CD4-positive, alpha-beta T cell (primary cell): ENCODE measurements around the gene SH3RF1. TPM values are rescaled to one million over a fixed set of nuclear protein-coding genes. Genes with fewer than 3 reads are reported as not detected.

ENCODE experiments used
- ATAC-seq: fragments of 200-7000 bp; cut with Tn5 transposase; one replicate; pipeline ENCODE4 v1.10.0; 2022; ENCODE audit warnings: mild to moderate bottlenecking; ENCODE audit not compliant: poor library complexity
- CTCF ChIA-PET: fragments of 350-600 bp; sonication (Branson Sonifier 250); formaldehyde crosslinking; loops from one replicate; lab custom pipeline; 2021; ENCODE audit warnings: antibody characterized with exemption, inconsistent platforms; lab: Charles Lee
- POLR2A ChIA-PET: fragments of 350-600 bp; sonication (Branson Sonifier 250); formaldehyde crosslinking; loops from one replicate; lab custom pipeline; 2021; ENCODE audit warnings: antibody characterized with exemption, inconsistent platforms; lab: Charles Lee
- DNase-seq, 14 experiments: peaks; one replicate each; pipeline ENCODE4 v3.0.0-alpha.2; 2013 to 2020; ENCODE audit warnings: mixed read lengths in 2 of 14
- H3K27ac ChIP-seq, 2 donors: one replicate each; pipeline versions ENCODE4 v1.5.1 to v1.7.0; 2013; ENCODE audit warnings: low read length in 2 of 2, low read depth in 1 of 2, mild to moderate bottlenecking in 1 of 2
- H3K27me3 ChIP-seq, 2 experiments: 1 replicate in 1 of 2; 2 replicates in 1 of 2; pipeline versions ENCODE4 v1.6.1 to v1.7.0; 2013; ENCODE audit warnings: low read length in 2 of 2, control low read depth in 1 of 2, mild to moderate bottlenecking in 1 of 2, moderate library complexity in 1 of 2; ENCODE audit not compliant: insufficient read depth in 2 of 2, control insufficient read depth in 1 of 2
- H3K36me3 ChIP-seq: one replicate; pipeline ENCODE4 v1.6.1; 2013; ENCODE audit warnings: low read length, control low read depth; ENCODE audit not compliant: insufficient read depth
- H3K4me1 ChIP-seq: one replicate; pipeline ENCODE4 v1.6.1; 2013; ENCODE audit warnings: low read length, control low read depth; ENCODE audit not compliant: insufficient read depth
- H3K4me3 ChIP-seq: one replicate; pipeline ENCODE4 v1.5.1; 2013; ENCODE audit warnings: mild to moderate bottlenecking, low read length, moderate library complexity
- H3K9me3 ChIP-seq, 2 experiments: 1 replicate in 1 of 2; 2 replicates in 1 of 2; pipeline versions ENCODE4 v1.6.1 to v1.7.0; 2013; ENCODE audit warnings: low read length in 2 of 2, mild to moderate bottlenecking in 2 of 2, control low read depth in 1 of 2, moderate library complexity in 1 of 2; ENCODE audit not compliant: control insufficient read depth in 1 of 2, insufficient read depth in 1 of 2
- H3K27ac Mint-ChIP-seq: one replicate; pipeline ENCODE4 v1.8.0; 2020; ENCODE audit warnings: mixed read lengths
- H3K27me3 Mint-ChIP-seq: one replicate; pipeline ENCODE4 v1.8.0; 2021; ENCODE audit warnings: mixed read lengths
- H3K36me3 Mint-ChIP-seq: one replicate; pipeline ENCODE4 v1.8.0; 2021; ENCODE audit warnings: low read depth, mixed read lengths
- H3K4me1 Mint-ChIP-seq: one replicate; pipeline ENCODE4 v1.8.0; 2021; ENCODE audit warnings: low read depth, mixed read lengths
- H3K4me3 Mint-ChIP-seq: one replicate; pipeline ENCODE4 v1.8.0; 2020; ENCODE audit warnings: mild to moderate bottlenecking, mixed read lengths
- H3K9me3 Mint-ChIP-seq: one replicate; pipeline ENCODE4 v1.8.0; 2020; ENCODE audit warnings: mixed read lengths
- CTCF ChIP-seq: fragments of 200-600 bp; IDR thresholded peaks from one replicate; pipeline ENCODE4 v1.8.0; 2022; ENCODE audit warnings: antibody characterized with exemption, mild to moderate bottlenecking
- intact Hi-C, 2 experiments: fragments of 100-400 bp; cut with DNase I in 1 of 2; cut with micrococcal nuclease in 1 of 2; formaldehyde crosslinking; loops; one replicate each; pipeline versions ENCODE4 v1.15.1 to v1.9.0; 2023 to 2025; cut with DNase I, micrococcal nuclease
- total RNA-seq, 174 experiments: library from RNA in 2 of 174; stranded (reverse) in 2 of 174; gene quantifications; one replicate each; pipeline ENCODE4 v1.2.3 and lab custom pipeline; 2021 to 2026

The SH3RF1 gene
- total RNA-seq, 2 experiments from 2014 or later = 0.25 TPM; not detected in 1

- Histone ChIP-seq H3K4me3 (no peak overlapping the region), H3K4me1 (no peaks in the 10 kb centered on the region), H3K9me3 (no peaks in the 10 kb centered on the region), H3K27me3 (no peaks in the 10 kb centered on the region), H3K27ac (no peak overlapping the region), H3K36me3 (no peaks in the 10 kb centered on the region)
- ChIA-PET CTCF (no interaction called here), POLR2A (no interaction called here)
- no peak for TF ChIP-seq CTCF
- DNase-seq (no peak), ATAC-seq (no peak)
- Mint-ChIP-seq H3K36me3 (no peaks in the 10 kb centered on the region), H3K4me1 (no peaks in the 10 kb centered on the region), H3K9me3 (no peaks in the 10 kb centered on the region), H3K27ac (no peak overlapping the region), H3K27me3 (no peaks in the 10 kb centered on the region), H3K4me3 (no peak overlapping the region)
- intact Hi-C loops = no loop called here
Measured at GRCh38 chr4:169151671-169152070, 119.1 kb downstream of the SH3RF1 start.

- Mint-ChIP-seq H3K4me3 (no peak overlapping the region), H3K9me3 (no peaks in the 10 kb centered on the region), H3K4me1 (no peaks in the 10 kb centered on the region), H3K27ac (no peak overlapping the region), H3K27me3 (no peaks in the 10 kb centered on the region), H3K36me3 (no peaks in the 10 kb centered on the region)
- no peaks in the 10 kb centered on the region for H3K9me3 ChIP-seq
- H3K27ac ChIP-seq = no peak overlapping the region
- ChIA-PET CTCF (no interaction called here), POLR2A (no interaction called here)
- DNase-seq (no peak), ATAC-seq (no peak)
- TF ChIP-seq CTCF = no peak
- H3K36me3 ChIP-seq = no peaks in the 10 kb centered on the region
- intact Hi-C loops = no loop called here
- no peaks in the 10 kb centered on the region for H3K4me1 ChIP-seq
- no peaks in the 10 kb centered on the region for H3K27me3 ChIP-seq
- H3K4me3 ChIP-seq = no peak overlapping the region
Measured at GRCh38 chr4:169150806-169151205, 120.0 kb downstream of the SH3RF1 start.

- TF ChIP-seq CTCF = no peak
Measured at GRCh38 chr4:169148885-169149284, 121.9 kb downstream of the SH3RF1 start.

More at GRCh38 chr4:169148885-169149284, 121.9 kb downstream of the SH3RF1 start:
- Mint-ChIP-seq H3K9me3 (no peaks in the 10 kb centered on the region), H3K4me3 (no peak overlapping the region), H3K27me3 (no peaks in the 10 kb centered on the region), H3K36me3 (no peaks in the 10 kb centered on the region), H3K27ac (no peak overlapping the region), H3K4me1 (no peaks in the 10 kb centered on the region)
- ChIA-PET POLR2A (no interaction called here), CTCF (no interaction called here)
- Histone ChIP-seq H3K36me3 (no peaks in the 10 kb centered on the region), H3K4me3 (no peak overlapping the region), H3K9me3 (no peaks in the 10 kb centered on the region), H3K4me1 (no peaks in the 10 kb centered on the region), H3K27me3 (no peaks in the 10 kb centered on the region), H3K27ac (no peak overlapping the region)
- ATAC-seq (no peak), DNase-seq (no peak)
- intact Hi-C loops = no loop called here
